K562 (cell line): Measurements from ENCODE around the gene PBX2. TPM values are rescaled to one million over a fixed set of nuclear protein-coding genes. Genes with fewer than 3 reads are reported as not detected.

ENCODE experiments used
- ELF2 ChIP-seq: fragments of 250-450 bp; sonication (Bioruptor Pico); IDR thresholded peaks from 2 replicates; pipeline ENCODE4 v1.5.0; 2021; ENCODE audit warnings: mild to moderate bottlenecking
- EP300 ChIP-seq: IDR thresholded peaks from 2 replicates; pipeline ENCODE4 v1.6.1; 2012; ENCODE audit warnings: low read length, improper control_type of control experiment
- FIP1L1 ChIP-seq: fragments of 200-400 bp; formaldehyde crosslinking; IDR thresholded peaks from 2 replicates; pipeline ENCODE4 v1.6.1; 2018; ENCODE audit warnings: mild to moderate bottlenecking, low read depth, low read length; ENCODE audit not compliant: poor library complexity, severe bottlenecking
- FUS ChIP-seq: fragments of 200-400 bp; formaldehyde crosslinking; optimal IDR thresholded peaks from 2 replicates; pipeline ENCODE3; 2017; ENCODE audit warnings: low read depth, low read length
- ILF3 ChIP-seq: fragments of 450-650 bp; IDR thresholded peaks from 2 replicates; pipeline ENCODE4 v1.6.1; 2018; ENCODE audit warnings: antibody characterized with exemption, mild to moderate bottlenecking, moderate library complexity, borderline replicate concordance
- MTF1 ChIP-seq: fragments of 250-450 bp; sonication (Bioruptor Pico); IDR thresholded peaks from 2 replicates; pipeline ENCODE4 v1.9.0; 2021; ENCODE audit warnings: moderate library complexity, mild to moderate bottlenecking, inconsistent platforms, borderline replicate concordance
- NR2F6 ChIP-seq: fragments of 450-650 bp; formaldehyde crosslinking; IDR thresholded peaks from 2 replicates; pipeline ENCODE4 v1.4.0; 2020; ENCODE audit warnings: mild to moderate bottlenecking
- PHTF2 ChIP-seq: fragments of 250-450 bp; sonication (Bioruptor Pico); IDR thresholded peaks from 2 replicates; pipeline ENCODE4 v1.5.0; 2021; ENCODE audit warnings: mild to moderate bottlenecking
- RBFOX2 ChIP-seq: fragments of 200-400 bp; formaldehyde crosslinking; IDR thresholded peaks from 2 replicates; pipeline ENCODE4 v1.6.1; 2017; ENCODE audit warnings: low read depth, mild to moderate bottlenecking, low read length, moderate library complexity
- SMAD1 ChIP-seq: fragments of 150-350 bp; IDR thresholded peaks from 2 replicates; pipeline ENCODE4 v1.6.1; 2014; ENCODE audit warnings: low read length, low read depth; ENCODE audit not compliant: partially characterized antibody
- ZEB2 ChIP-seq: fragments of 450-650 bp; IDR thresholded peaks from 2 replicates; pipeline ENCODE4 v1.6.1; 2016
- ZNF431 ChIP-seq: sonication (generic); formaldehyde crosslinking; IDR thresholded peaks from 2 replicates; pipeline ENCODE4 v1.8.0; 2022; ENCODE audit warnings: mild to moderate bottlenecking, missing genetic modification reagents
- ZNF77 ChIP-seq: fragments of 250-450 bp; sonication (Bioruptor Pico); IDR thresholded peaks from 2 replicates; pipeline ENCODE4 v1.5.0; 2020
- polyA plus RNA-seq, 8 experiments: library from polyadenylated mRNA; depleted of rRNA in 4 of 8; stranded (reverse) in 5 of 8; unstranded in 3 of 8; fragments of >200 nt; fragmentation: Nextera tagmentation in 2 of 8; fragmentation: Illumina TruSeq in 1 of 8; extraction: Ambion mirVana in 2 of 8; extraction: Trizol in 1 of 8; gene quantifications; 2 replicates each; pipeline versions ENCODE4 v1.2.1 to v1.2.3, GENCODE V29; 2011 to 2014; ENCODE audit warnings: inconsistent platforms in 1 of 8, missing spikeins in 1 of 8
- total RNA-seq, 7 experiments: library from RNA; depleted of rRNA in 6 of 7; stranded (reverse); fragments of >200 nt in 6 of 7; fragmentation: Illumina TruSeq in 2 of 7; extraction: Trizol in 2 of 7; gene quantifications; 2 replicates each; pipeline versions ENCODE4 v1.2.1 to v1.2.3, GENCODE V29; 2011 to 2021; ENCODE audit warnings: low replicate concordance in 1 of 7
- TF ChIP-seq, protein P1 (sequence below): fragments of 250-450 bp; sonication (Bioruptor Pico); IDR thresholded peaks from 2 replicates; pipeline ENCODE4 v1.4.0; 2020; ENCODE audit warnings: mild to moderate bottlenecking, moderate library complexity, borderline replicate concordance
- TF ChIP-seq, protein P2 (sequence below): fragments of 250-450 bp; sonication (Bioruptor Pico); IDR thresholded peaks from 2 replicates; pipeline ENCODE4 v1.8.0; 2022; ENCODE audit warnings: moderate library complexity, mild to moderate bottlenecking, inconsistent platforms
- TF ChIP-seq, protein P3 (sequence below): fragments of 450-650 bp; conservative IDR thresholded peaks from 2 replicates; pipeline ENCODE4 v1.6.1; 2016; ENCODE audit warnings: missing genetic modification characterization, low read depth, mild to moderate bottlenecking, missing compliant biosample characterization, moderate library complexity
- TF ChIP-seq, protein P4 (sequence below): fragments of 250-450 bp; sonication (Bioruptor Pico); IDR thresholded peaks from 2 replicates; pipeline ENCODE4 v1.4.0; 2020

The PBX2 gene
- total and polyA plus RNA-seq, 9 of the 15 experiments (the other 6 are each of a cell fraction or from before 2014, with no cell fraction given): 1.9 to 134 (median 62.5) TPM

DNA sequence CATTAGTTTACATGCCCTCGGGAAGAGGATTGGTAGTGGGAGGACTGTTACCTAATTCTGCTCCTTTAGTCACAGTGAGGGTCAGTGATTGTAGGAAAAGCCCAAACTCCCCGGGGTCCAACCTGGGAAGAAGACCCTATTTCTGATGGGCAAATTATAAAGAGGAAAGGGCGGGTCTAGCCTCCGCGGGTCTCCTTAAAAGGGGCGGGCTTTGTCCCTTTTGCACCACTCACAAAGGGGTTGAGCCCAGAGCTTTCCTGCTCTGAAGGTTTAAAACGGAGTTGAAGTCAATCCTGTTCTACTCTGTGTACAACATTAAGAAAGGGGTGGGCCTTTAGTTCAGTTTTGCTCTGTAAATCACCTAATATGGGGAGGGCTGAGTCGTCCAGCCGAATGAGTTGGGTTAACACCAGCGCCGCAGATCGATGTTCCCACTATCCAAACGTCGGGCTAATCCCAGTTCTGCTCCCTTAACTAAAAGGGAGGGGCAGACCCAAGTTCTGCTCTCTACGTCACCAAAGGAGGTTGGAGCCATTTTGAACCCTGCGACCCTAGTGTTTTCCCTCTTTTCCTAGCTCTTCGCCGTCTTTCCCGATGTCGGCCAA lies 12.7 kb downstream of the PBX2 start (continued):
- TF ChIP-seq, protein P1, sequence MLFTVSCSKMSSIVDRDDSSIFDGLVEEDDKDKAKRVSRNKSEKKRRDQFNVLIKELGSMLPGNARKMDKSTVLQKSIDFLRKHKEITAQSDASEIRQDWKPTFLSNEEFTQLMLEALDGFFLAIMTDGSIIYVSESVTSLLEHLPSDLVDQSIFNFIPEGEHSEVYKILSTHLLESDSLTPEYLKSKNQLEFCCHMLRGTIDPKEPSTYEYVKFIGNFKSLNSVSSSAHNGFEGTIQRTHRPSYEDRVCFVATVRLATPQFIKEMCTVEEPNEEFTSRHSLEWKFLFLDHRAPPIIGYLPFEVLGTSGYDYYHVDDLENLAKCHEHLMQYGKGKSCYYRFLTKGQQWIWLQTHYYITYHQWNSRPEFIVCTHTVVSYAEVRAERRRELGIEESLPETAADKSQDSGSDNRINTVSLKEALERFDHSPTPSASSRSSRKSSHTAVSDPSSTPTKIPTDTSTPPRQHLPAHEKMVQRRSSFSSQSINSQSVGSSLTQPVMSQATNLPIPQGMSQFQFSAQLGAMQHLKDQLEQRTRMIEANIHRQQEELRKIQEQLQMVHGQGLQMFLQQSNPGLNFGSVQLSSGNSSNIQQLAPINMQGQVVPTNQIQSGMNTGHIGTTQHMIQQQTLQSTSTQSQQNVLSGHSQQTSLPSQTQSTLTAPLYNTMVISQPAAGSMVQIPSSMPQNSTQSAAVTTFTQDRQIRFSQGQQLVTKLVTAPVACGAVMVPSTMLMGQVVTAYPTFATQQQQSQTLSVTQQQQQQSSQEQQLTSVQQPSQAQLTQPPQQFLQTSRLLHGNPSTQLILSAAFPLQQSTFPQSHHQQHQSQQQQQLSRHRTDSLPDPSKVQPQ (CRISPR knock-in tag): peak; percentile 58; the same call in 1 of the 2 replicates
- no peak for TF ChIP-seq ZNF77 (CRISPR knock-in tag)
- TF ChIP-seq EP300: no peak
- TF ChIP-seq NR2F6 (CRISPR knock-in tag): 0 out of 2 replicates have a peak, but pooled peaks have one; percentile 83
- no peak for TF ChIP-seq FUS
- TF ChIP-seq, protein P2, sequence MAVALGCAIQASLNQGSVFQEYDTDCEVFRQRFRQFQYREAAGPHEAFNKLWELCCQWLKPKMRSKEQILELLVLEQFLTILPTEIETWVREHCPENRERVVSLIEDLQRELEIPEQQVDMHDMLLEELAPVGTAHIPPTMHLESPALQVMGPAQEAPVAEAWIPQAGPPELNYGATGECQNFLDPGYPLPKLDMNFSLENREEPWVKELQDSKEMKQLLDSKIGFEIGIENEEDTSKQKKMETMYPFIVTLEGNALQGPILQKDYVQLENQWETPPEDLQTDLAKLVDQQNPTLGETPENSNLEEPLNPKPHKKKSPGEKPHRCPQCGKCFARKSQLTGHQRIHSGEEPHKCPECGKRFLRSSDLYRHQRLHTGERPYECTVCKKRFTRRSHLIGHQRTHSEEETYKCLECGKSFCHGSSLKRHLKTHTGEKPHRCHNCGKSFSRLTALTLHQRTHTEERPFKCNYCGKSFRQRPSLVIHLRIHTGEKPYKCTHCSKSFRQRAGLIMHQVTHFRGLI (CRISPR knock-in tag): peak; percentile 29; the same call in 1 of the 2 replicates
- TF ChIP-seq RBFOX2: no peak; the same call in 1 of the 2 replicates
- TF ChIP-seq ZEB2: no peak
- peak; percentile 9 for TF ChIP-seq SMAD1
- TF ChIP-seq ZNF431 (CRISPR knock-in tag): no peak
- TF ChIP-seq, protein P3, sequence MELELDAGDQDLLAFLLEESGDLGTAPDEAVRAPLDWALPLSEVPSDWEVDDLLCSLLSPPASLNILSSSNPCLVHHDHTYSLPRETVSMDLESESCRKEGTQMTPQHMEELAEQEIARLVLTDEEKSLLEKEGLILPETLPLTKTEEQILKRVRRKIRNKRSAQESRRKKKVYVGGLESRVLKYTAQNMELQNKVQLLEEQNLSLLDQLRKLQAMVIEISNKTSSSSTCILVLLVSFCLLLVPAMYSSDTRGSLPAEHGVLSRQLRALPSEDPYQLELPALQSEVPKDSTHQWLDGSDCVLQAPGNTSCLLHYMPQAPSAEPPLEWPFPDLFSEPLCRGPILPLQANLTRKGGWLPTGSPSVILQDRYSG (tag): no peak
- no peak for TF ChIP-seq ELF2 (CRISPR knock-in tag)
- 0 out of 2 replicates have a peak, but pooled peaks have one; percentile 56 for TF ChIP-seq MTF1 (CRISPR knock-in tag)
- no peak for TF ChIP-seq PHTF2 (CRISPR knock-in tag)
- TF ChIP-seq ILF3: no peak
- no peak for TF ChIP-seq FIP1L1
- TF ChIP-seq, protein P4, sequence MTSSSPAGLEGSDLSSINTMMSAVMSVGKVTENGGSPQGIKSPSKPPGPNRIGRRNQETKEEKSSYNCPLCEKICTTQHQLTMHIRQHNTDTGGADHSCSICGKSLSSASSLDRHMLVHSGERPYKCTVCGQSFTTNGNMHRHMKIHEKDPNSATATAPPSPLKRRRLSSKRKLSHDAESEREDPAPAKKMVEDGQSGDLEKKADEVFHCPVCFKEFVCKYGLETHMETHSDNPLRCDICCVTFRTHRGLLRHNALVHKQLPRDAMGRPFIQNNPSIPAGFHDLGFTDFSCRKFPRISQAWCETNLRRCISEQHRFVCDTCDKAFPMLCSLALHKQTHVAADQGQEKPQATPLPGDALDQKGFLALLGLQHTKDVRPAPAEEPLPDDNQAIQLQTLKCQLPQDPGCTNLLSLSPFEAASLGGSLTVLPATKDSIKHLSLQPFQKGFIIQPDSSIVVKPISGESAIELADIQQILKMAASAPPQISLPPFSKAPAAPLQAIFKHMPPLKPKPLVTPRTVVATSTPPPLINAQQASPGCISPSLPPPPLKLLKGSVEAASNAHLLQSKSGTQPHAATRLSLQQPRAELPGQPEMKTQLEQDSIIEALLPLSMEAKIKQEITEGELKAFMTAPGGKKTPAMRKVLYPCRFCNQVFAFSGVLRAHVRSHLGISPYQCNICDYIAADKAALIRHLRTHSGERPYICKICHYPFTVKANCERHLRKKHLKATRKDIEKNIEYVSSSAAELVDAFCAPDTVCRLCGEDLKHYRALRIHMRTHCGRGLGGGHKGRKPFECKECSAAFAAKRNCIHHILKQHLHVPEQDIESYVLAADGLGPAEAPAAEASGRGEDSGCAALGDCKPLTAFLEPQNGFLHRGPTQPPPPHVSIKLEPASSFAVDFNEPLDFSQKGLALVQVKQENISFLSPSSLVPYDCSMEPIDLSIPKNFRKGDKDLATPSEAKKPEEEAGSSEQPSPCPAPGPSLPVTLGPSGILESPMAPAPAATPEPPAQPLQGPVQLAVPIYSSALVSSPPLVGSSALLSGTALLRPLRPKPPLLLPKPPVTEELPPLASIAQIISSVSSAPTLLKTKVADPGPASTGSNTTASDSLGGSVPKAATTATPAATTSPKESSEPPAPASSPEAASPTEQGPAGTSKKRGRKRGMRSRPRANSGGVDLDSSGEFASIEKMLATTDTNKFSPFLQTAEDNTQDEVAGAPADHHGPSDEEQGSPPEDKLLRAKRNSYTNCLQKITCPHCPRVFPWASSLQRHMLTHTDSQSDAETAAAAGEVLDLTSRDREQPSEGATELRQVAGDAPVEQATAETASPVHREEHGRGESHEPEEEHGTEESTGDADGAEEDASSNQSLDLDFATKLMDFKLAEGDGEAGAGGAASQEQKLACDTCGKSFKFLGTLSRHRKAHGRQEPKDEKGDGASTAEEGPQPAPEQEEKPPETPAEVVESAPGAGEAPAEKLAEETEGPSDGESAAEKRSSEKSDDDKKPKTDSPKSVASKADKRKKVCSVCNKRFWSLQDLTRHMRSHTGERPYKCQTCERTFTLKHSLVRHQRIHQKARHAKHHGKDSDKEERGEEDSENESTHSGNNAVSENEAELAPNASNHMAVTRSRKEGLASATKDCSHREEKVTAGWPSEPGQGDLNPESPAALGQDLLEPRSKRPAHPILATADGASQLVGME (CRISPR knock-in tag): peak; percentile 66; the same call in 1 of the 2 replicates
